Measurements from ENCODE around the gene FAM3C. TPM values are rescaled to one million over a fixed set of nuclear protein-coding genes. Genes with fewer than 3 reads are reported as not detected.

FAM3C gene
- total RNA-seq, 4 donors from 2014 or later: 91.0 to 109 (median 97.9) TPM

DNA sequence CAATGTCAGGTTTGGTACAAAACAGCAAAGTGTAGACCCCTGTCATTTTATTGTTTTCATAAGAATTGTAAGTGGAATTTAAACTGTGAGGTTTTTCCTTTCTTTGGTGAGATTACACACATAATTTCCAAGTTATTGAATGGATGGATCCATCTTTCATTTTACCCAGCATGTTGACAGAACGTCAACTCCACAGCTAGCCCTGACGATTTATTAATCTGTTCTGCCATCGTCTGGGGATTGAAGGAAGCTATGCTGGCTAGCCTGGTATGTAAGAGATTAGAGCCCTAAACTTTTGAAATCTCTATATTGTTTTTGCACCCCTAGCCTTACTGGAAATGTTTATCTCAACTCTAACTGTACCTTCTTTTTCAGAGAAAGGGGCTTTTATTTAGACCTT is 58.7 kb downstream of the FAM3C start:
- intact Hi-C loops (cut with DNase I): no loop called here
- H3K9me3 ChIP-seq: no peaks in the 10 kb centered on the region
- no peaks in the 10 kb centered on the region for H3K4me1 ChIP-seq
- WGBS, 2 donors: 47 to 59% methylated on average over 3 of the region's 3 CpGs
- TF ChIP-seq, protein P1, sequence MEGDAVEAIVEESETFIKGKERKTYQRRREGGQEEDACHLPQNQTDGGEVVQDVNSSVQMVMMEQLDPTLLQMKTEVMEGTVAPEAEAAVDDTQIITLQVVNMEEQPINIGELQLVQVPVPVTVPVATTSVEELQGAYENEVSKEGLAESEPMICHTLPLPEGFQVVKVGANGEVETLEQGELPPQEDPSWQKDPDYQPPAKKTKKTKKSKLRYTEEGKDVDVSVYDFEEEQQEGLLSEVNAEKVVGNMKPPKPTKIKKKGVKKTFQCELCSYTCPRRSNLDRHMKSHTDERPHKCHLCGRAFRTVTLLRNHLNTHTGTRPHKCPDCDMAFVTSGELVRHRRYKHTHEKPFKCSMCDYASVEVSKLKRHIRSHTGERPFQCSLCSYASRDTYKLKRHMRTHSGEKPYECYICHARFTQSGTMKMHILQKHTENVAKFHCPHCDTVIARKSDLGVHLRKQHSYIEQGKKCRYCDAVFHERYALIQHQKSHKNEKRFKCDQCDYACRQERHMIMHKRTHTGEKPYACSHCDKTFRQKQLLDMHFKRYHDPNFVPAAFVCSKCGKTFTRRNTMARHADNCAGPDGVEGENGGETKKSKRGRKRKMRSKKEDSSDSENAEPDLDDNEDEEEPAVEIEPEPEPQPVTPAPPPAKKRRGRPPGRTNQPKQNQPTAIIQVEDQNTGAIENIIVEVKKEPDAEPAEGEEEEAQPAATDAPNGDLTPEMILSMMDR (IDR thresholded peaks at IDR 0.05): no peak
- TF ChIP-seq POLR2A (IDR thresholded peaks at IDR 0.05): no peak
- no peak overlapping the region for H3K4me3 ChIP-seq (replicated peaks in 1 of 3)
- no peaks in the 10 kb centered on the region for H3K27me3 ChIP-seq
- no peak overlapping the region for H3K27ac ChIP-seq
- no peak for DNase-seq
- no peaks in the 10 kb centered on the region for H3K36me3 ChIP-seq

DNA sequence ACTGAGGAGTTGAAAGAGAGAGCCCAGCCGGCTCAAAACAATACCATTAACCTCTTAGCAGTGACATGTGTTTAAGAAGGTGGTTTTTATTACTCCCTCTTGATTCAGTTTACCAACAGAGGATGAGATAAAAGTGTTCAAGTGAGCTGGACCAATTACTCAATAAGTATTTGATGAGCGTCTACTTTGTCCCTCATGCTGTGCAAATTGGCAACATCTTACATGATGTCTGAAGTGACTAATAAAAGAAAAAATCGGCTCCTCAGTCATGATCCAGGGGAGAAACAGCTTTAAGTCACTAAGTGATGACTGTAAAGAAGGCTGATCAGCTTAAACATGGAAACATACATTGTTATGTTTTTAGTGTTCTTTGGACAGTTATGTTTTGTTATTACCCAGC is 59.5 kb downstream of the FAM3C start:
- Histone ChIP-seq H3K4me1 (no peaks in the 10 kb centered on the region), H3K27me3 (peaks cover 3% of the 10 kb centered on the region), H3K36me3 (no peaks in the 10 kb centered on the region), H3K9me3 (no peaks in the 10 kb centered on the region), H3K4me3 (replicated peaks in 1 of 3) (no peak overlapping the region), H3K27ac (no peak overlapping the region)
- TF ChIP-seq POLR2A (IDR thresholded peaks at IDR 0.05): no peak
- TF ChIP-seq, protein P1 (IDR thresholded peaks at IDR 0.05): no peak
- 65 to 69% methylated on average over 3 of the region's 3 CpGs for WGBS, 2 donors
- no peak for DNase-seq
- intact Hi-C loops (cut with DNase I): no loop called here

DNA sequence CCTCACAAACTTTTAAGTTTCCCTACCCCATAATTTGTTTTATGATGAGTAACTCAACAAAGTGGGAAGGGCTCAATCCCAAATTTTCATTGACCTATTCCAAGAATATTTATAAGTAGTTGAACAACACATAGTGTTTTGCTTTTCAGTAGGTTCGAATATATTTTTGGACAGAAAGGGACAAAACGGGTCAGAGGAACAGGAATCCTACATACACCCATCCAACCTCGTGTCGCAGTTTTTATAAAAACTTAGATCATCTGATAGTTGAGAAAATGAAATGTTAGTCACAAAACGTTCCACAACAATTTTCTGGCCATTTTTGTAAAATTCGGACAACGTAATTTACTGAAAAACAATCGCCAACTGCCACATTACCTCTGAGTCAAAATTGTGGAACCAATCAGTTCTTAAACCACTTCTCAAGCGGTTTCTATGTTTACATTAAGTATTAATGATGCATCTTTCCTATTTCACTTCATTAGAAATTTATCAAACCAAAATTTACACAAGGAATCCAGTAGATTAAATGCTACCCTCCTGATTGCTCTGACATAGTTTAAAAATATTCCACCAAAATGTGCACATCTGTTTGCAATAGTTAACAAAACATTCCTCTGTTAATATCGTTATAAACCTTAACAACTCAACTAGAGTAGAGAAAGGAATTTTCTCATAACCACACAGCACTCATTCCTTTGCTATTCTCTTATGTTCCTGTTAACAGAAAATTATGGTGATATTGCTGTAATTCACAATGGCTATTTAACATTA is 61.0 kb downstream of the FAM3C start:
- H3K36me3 ChIP-seq: no peaks in the 10 kb centered on the region
- 80 to 90% methylated on average over 10 of the region's 10 CpGs for WGBS, 2 donors
- DNase-seq: no peak
- intact Hi-C loops (cut with DNase I): no loop called here
- peaks cover 11% of the 10 kb centered on the region for H3K27me3 ChIP-seq
- H3K4me3 ChIP-seq (replicated peaks in 1 of 3): no peak overlapping the region
- no peak overlapping the region for H3K27ac ChIP-seq
- peaks cover 4 to 6% of the 10 kb centered on the region in 2 donors for H3K4me1 ChIP-seq
- TF ChIP-seq, protein P1 (IDR thresholded peaks at IDR 0.05): no peak
- no peak for TF ChIP-seq POLR2A (IDR thresholded peaks at IDR 0.05)
- no peaks in the 10 kb centered on the region for H3K9me3 ChIP-seq

DNA sequence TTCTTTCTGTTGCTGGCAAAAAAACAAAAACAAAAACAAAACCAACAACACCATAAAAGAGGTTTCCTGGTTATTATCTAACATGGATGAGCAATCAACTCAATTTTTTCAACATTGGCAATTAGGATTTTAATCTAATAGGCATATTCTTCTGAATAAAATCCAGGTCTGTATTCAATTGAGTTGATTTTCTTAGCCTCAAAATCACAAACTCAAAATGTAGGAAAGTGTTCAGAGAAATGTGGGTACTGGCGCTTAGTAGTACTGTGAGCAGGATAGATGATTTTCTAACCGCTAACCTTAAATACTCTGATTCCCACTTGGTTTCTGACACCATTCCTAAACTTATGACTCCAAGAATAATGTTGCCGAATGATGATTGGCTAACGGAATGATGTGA is 61.7 kb downstream of the FAM3C start:
- peaks cover 11 to 13% of the 10 kb centered on the region in 2 donors for H3K4me1 ChIP-seq
- peaks cover 18% of the 10 kb centered on the region for H3K27me3 ChIP-seq
- intact Hi-C loops (cut with DNase I): no loop called here
- TF ChIP-seq, protein P1 (IDR thresholded peaks at IDR 0.05): no peak
- no peak for TF ChIP-seq POLR2A (IDR thresholded peaks at IDR 0.05)
- no peaks in the 10 kb centered on the region for H3K9me3 ChIP-seq
- 95 to 97% methylated on average over 4 of the region's 4 CpGs for WGBS, 2 donors
- H3K4me3 ChIP-seq (replicated peaks in 1 of 3): no peak overlapping the region
- no peaks in the 10 kb centered on the region for H3K36me3 ChIP-seq
- no peak for DNase-seq
- no peak overlapping the region for H3K27ac ChIP-seq

DNA sequence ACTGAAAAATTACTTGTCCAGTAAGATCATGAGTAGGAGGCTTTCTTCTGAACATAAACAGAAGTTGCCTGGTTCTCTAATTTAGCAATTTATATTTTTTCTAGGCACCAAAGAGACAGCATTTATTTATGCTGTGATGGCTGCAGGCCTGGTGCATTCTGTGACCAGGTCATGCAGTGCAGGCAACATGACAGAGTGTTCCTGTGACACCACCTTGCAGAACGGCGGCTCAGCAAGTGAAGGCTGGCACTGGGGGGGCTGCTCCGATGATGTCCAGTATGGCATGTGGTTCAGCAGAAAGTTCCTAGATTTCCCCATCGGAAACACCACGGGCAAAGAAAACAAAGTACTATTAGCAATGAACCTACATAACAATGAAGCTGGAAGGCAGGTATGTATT is 64.5 kb downstream of the FAM3C start:
- Histone ChIP-seq H3K27me3 (peaks cover 29% of the 10 kb centered on the region), H3K9me3 (no peaks in the 10 kb centered on the region), H3K27ac (no peak overlapping the region), H3K4me3 (replicated peaks in 1 of 3) (no peak overlapping the region), H3K36me3 (no peaks in the 10 kb centered on the region), H3K4me1 (peaks cover 15 to 16% of the 10 kb centered on the region in 2 donors)
- TF ChIP-seq, protein P1 (IDR thresholded peaks at IDR 0.05): no peak
- no peak for TF ChIP-seq POLR2A (IDR thresholded peaks at IDR 0.05)
- WGBS, 2 donors: 77 to 80% methylated on average over 5 of the region's 5 CpGs
- intact Hi-C loops (cut with DNase I): no loop called here
- no peak for DNase-seq

Measured in thyroid gland (tissue), 4 donors.